T-helper 1 cell treated with Interleukin-12 subunit alpha and Interleukin-12 subunit beta and Interleukin-4 antibody, amounts not matched to agents 30 μg/mL and 1 μg/mL, for 36 hours (primary cell): ENCODE measurements around the gene IRGC.

Experiments used
- H3K27ac Mint-ChIP-seq: one replicate; pipeline ENCODE4 v1.8.0; 2021; ENCODE audit warnings: mild to moderate bottlenecking, mixed read lengths
- H3K27me3 Mint-ChIP-seq: one replicate; pipeline ENCODE4 v1.8.0; 2021; ENCODE audit warnings: low read depth, mixed read lengths
- H3K36me3 Mint-ChIP-seq: one replicate; pipeline ENCODE4 v1.8.0; 2021; ENCODE audit warnings: low read depth, mixed read lengths
- H3K4me1 Mint-ChIP-seq: one replicate; pipeline ENCODE4 v1.8.0; 2021; ENCODE audit warnings: low read depth, mixed read lengths
- H3K4me3 Mint-ChIP-seq: one replicate; pipeline ENCODE4 v1.8.0; 2021; ENCODE audit warnings: mild to moderate bottlenecking, moderate library complexity, mixed read lengths
- H3K9me3 Mint-ChIP-seq: one replicate; pipeline ENCODE4 v1.8.0; 2021; ENCODE audit warnings: mixed read lengths

The IRGC gene

DNA sequence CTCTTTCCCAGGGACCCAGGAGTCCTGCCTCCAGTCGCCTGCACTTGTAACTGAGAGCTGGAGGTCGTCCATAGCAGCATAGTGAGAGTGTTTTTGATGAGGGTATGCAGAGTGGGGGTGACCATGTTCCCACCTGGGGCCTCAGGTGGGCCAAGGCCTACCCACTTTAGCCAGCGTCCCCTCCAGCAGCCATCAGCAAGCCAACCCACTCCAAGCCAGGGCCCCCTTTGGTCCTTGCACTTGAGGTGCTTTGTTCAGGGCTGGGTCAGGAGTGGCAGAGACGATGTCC is 50.8 kb downstream of the IRGC start:
- no peaks in the 10 kb centered on the region for H3K9me3 Mint-ChIP-seq
- H3K27ac Mint-ChIP-seq, result peak overlapping the region; percentile 83
- H3K4me3 Mint-ChIP-seq, result peak overlapping the region; percentile 49
- no peaks in the 10 kb centered on the region for H3K27me3 Mint-ChIP-seq
- peaks cover 57% of the 10 kb centered on the region for H3K36me3 Mint-ChIP-seq
- peaks cover 69% of the 10 kb centered on the region for H3K4me1 Mint-ChIP-seq

DNA sequence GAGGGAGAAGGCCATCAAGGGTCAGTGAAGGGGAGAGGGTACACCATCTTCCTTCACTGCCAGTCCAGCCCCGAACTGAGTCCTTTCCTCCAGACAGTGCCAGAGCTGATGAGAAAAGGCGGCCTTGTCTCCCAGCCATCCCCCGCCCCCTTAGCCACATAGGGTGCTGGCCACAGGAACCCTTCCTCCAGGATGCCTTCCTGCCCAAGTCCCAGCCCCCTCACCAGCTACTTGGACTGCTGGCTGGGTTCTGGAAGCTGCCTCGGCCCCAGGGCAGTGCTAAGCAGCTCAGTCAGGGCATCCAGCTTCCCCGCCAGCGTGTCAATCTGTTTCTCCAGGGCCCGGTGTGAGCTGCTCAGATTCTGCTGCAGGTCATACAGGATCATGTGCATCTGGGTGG is 51.4 kb downstream of the IRGC start:
- H3K27me3 Mint-ChIP-seq, result no peaks in the 10 kb centered on the region

DNA sequence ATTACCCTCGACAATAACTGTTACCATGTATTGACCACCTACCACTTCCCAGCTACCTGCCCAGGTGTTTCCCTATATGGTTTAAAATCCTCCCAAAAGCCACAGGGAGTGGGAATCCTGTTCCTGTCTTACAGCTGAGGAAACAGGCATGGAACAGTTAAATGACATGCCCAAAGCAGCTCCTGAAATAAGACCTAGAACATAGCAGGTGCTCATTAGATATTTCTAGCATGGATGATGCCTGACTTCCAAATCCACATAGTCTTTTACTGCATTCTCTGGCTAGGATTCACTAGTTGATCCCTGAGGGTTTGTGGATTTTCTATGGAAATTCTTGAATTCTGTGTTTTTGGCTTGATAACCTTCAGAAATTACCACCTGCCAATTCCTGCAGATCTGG is 51.9 kb downstream of the IRGC start:
- no peaks in the 10 kb centered on the region for H3K9me3 Mint-ChIP-seq
- peak overlapping the region; percentile 57 for H3K27ac Mint-ChIP-seq
- H3K27me3 Mint-ChIP-seq, result no peaks in the 10 kb centered on the region
- peaks cover 58% of the 10 kb centered on the region for H3K36me3 Mint-ChIP-seq
- no peak overlapping the region for H3K4me3 Mint-ChIP-seq
- peaks cover 62% of the 10 kb centered on the region for H3K4me1 Mint-ChIP-seq

More for the DNA sequence above, 51.4 kb downstream of the IRGC start:
- H3K27ac Mint-ChIP-seq, result peak overlapping the region; percentile 83
- H3K4me3 Mint-ChIP-seq, result no peak overlapping the region
- H3K4me1 Mint-ChIP-seq, result peaks cover 66% of the 10 kb centered on the region
- no peaks in the 10 kb centered on the region for H3K9me3 Mint-ChIP-seq
- peaks cover 58% of the 10 kb centered on the region for H3K36me3 Mint-ChIP-seq

DNA sequence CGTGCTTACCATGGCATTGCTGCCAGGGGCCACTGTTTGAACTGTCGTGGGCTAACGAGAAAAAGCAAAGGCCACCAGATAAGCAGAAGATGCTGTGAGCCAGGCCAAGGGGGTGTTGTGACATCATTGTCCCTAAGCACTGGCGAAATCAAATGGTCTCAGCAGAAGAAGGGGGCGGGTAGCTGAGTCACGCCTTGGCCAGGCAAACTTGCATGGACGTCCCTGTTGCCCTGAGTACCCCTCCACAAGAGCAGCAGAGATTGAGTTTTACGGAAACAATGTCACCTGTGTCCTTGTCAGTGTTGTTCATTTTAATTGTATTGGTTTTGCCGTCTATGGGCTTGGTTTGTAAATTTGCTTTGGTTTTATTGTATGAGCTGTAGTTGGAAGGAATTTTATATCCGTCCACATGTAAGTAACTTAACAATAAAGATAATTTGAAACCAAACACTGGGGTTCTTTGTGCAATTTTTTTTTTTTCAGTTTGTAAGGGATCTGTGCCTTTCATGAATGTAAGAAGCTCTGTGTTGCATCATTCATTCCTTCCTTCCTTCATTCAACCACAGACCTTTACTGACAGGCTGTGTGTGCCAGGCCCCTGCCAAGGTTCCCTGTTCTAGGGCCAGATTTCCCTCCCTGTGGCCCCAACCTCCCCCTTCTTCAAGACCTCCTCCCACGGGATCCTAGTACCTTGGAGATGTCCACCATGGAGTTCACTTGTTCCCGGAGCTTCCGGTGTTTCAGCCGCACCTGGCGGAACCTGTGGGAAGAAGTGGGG is 52.6 kb downstream of the IRGC start:
- Mint-ChIP-seq H3K27ac (peak overlapping the region; percentile 36), H3K36me3 (peaks cover 52% of the 10 kb centered on the region), H3K9me3 (no peaks in the 10 kb centered on the region), H3K4me3 (no peak overlapping the region), H3K27me3 (no peaks in the 10 kb centered on the region), H3K4me1 (peaks cover 55% of the 10 kb centered on the region)

GRCh38 chr19:43769256-43769655 is 53.4 kb downstream of the IRGC start:
- no peak overlapping the region for H3K4me3 Mint-ChIP-seq
- no peak overlapping the region for H3K27ac Mint-ChIP-seq
- peaks cover 51% of the 10 kb centered on the region for H3K4me1 Mint-ChIP-seq
- peaks cover 56% of the 10 kb centered on the region for H3K36me3 Mint-ChIP-seq
- no peaks in the 10 kb centered on the region for H3K27me3 Mint-ChIP-seq
- H3K9me3 Mint-ChIP-seq, result no peaks in the 10 kb centered on the region
